ENCODE data around the gene MATN1.

The MATN1 gene

DNA sequence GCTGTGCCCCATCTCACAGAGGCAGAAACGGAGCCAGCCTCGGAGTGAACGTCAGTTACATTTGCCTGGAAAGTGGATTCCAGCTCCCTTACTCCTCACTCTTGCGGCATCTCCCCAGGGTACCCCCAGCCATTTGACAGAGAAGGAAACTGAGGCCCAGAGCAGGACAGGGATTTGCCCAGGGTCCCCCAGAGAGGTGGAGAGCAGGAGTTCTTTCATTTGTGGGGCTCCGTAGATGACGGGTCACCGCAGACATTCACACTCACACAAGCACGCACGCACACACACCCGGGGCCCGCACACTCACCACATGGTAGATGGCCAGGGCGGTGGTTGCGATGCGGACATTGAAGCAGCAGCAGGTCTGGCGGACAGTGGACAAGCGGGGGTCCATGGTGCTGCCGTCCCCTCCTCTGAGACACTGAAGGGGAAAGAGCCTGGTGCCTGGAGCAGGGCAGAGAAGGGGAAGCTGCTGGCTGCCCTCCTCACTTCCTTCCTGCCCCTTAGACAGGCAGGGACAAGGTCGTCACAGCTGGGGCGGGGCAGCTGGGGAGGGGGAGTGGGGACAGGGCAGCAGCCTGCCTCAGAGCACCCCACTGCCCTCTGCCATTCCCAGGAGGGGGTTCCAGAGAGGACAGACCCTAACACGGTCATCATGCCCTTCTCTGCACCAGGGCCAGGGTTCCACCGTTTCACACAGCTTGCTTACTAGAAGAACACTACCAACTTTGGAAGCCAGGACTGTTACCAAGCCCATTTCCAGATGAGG is 34.2 kb upstream of the MATN1 start, which contains the start of gene LAPTM5:
LAPTM5 (minus strand) TSS at position 423 of the 769 bp plus-strand sequence; CDS start at position 394, 29 bp downstream.
- peak in 3 of 4 experiments; percentile 30 to 40 (median 38) for DNase-seq

DNA sequence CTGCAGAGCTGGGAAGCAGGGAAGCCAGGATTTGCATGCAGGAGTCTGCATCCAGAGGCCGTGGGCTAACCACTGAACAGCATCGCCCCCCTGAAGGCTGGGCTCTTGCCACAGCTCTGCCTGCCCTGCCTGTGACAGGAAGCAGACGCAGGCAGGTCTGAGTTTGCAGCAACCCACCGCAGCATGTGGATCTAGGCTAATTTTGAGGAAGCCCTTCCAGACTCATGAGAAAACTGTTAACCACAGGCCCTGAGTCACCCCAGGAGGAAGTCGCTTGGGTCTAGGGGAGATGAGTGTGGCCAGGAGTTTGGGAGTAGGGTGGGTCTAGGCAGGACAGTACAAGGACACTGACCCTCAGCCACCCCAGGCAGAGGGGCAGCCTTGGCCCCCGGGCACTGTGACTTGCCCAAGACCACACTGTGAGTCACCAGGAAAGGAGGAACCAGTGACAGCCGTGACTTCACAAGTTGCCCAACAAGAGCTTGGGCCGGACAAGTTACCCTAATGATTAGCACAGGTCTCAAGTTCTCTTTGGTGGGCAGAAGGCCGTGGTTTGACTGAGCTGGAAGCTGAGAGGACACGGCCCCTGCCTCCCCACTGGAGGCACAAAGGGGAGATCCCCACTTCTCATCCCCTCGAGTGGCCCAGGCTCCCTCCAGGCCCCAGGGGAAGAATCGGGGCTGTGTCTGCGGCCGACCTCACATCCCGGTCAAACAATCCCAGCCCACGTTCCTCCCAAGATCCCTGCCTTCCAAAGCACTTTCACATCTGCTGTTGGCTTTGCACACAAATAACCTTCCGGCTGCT is 33.4 kb upstream of the MATN1 start:
- peak in 3 of 4 experiments; percentile 32 to 38 (median 36) for DNase-seq

- no peak for DNase-seq
Observed at GRCh38 chr1:30756206-30756544, 32.8 kb upstream of the MATN1 start.

DNA sequence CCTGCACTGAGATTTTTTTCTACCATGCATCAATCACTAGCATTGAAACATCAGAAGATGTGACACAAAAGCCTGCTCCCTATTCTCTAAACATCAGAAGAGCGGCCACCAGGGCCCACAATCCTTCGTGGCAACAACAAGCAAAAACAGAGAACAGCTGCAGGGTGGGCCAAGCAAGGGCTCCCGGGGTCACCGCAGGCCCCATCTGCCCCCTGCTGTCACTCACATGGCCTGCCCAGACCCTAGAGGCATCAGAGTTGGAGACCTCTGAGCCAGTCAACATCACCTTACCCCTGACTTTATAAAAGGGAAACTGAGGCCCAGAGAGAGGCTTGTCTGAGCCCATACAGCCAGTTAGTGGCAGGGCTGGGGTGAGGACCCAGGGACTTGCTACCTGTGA is 32.4 kb upstream of the MATN1 start:
- no peak for DNase-seq

DNA sequence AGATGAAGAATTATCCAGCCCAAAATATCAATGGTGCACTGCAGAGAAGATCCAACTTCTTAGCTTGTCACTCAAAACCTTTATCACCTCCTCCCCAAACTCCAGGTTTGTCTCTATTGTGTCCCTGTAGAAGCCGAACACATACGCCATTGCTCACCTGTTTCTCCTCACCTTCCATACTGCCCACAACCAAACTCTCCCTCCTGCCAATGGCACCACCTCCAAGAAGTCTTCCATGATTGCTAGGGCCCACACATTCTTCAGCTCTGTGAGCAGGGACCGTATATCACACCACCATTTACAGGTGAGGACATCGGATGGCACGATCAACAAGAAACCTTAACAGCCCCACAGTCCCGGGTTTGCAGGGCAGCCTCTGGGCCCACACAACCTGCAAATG is 31.9 kb upstream of the MATN1 start:
- no peak for DNase-seq

DNA sequence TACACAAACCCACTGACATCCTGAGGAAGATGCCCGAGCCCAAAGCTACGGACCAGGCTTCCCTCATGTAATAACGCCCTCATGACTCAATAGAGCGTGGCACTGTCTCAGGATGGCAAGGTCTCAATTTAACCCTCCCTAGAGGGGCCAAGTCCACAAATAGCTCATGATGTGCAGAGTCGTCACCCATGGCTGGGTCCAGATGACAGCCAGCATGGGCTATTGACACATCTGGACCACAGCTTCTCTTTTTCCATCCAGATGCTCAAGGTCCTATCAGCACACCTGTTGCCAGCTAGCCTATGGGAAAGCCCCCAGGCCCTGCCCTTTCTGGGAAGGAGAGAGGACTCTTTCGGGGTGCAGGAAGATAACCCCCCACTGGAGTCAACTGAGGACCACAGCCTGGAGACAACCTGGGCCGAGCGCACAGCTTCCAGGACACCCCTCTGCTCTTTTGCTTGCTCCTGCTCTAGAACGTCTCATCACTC is 31.3 kb upstream of the MATN1 start:
- no peak for DNase-seq

GRCh38 chr1:30753660-30754123 is 30.3 kb upstream of the MATN1 start:
- no peak for DNase-seq

GRCh38 chr1:30753118-30753517 is 29.7 kb upstream of the MATN1 start:
- DNase-seq, result no peak

GRCh38 chr1:30752651-30752908 is 29.2 kb upstream of the MATN1 start:
- DNase-seq, result no peak

DNA sequence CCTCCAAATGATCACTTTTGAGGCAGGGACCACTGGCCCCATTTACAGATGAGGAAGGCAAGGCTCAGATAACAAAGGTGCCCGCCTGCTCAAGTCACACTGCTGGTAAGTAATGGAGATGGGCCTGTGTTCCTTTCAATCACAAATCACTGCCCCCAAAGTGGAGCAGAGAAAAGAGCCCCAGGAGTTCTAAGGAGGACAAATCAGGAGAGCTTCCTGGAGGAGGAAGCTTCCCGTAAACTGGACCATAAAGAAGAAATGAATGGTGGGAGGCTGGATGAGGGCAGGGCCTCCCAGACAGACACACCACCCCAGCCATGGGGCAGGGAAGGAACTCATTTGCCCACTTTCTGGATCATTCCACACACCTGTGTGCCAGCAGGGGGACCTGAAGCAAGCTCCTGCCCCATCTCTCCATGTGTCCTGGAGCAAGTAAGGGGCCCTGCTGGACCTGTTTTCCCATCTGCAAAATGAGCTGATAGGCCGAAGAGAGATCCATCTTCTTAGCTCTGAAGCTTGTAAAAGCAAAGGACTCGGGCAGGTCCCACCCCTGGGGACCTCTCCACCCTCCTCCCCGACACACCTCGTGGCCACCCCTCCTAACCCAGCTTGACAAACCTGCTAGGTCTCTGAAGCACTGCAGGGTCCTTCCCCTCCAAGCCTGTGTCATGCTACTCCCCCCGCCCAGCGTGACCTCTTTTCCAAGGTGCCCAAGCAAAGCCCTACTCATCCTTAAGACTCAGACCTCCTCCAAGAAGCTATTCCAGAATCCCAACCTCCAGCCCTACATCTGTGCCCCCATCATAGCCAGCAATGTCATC is 28.7 kb upstream of the MATN1 start:
- no peak for DNase-seq

- no peak for DNase-seq
Observed at GRCh38 chr1:30750731-30751291, 27.4 kb upstream of the MATN1 start.

DNA sequence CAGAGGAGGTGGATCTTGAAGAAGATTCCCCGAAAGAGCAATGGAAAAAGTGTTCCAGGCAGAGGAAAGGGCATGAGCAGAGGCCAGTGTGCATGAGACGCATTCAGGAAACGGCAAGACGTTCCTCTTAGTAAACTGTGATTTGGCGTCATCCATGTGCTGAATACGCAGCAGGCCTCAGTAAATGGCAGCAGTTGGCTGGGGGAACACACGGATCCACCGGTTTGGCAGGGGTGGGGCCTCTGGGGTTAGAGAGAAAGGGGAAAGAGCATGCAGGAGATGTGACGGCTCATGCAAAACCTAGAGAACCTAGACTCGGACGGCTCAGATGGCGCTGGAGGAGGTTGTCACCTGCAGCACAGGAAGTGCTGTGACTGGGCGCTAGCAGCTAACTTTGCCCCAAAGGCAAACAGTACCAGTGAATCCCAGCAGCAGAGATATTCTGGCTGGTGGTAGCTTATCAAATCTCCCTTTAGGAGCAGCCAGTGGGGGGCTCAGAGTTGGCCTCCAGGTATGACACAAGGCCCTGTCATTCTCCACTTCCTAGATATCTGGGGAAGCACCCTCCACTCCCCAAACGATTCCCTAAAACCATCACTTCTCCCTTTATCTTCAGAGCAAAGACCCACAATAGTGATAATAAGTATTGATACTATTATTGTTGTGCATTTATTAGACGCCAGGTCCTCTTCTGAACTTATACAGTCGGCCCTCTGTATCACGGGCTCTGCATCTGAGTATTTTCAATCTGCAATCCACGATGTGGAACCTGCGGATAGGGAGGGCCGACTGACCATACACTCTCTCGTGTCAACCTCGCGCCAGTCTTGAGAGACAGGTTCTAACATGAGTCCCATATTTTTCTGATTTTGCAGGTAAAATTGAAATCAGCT is 26.6 kb upstream of the MATN1 start:
- DNase-seq, result peak in 2 of 4 experiments; percentile 53 to 62

DNA sequence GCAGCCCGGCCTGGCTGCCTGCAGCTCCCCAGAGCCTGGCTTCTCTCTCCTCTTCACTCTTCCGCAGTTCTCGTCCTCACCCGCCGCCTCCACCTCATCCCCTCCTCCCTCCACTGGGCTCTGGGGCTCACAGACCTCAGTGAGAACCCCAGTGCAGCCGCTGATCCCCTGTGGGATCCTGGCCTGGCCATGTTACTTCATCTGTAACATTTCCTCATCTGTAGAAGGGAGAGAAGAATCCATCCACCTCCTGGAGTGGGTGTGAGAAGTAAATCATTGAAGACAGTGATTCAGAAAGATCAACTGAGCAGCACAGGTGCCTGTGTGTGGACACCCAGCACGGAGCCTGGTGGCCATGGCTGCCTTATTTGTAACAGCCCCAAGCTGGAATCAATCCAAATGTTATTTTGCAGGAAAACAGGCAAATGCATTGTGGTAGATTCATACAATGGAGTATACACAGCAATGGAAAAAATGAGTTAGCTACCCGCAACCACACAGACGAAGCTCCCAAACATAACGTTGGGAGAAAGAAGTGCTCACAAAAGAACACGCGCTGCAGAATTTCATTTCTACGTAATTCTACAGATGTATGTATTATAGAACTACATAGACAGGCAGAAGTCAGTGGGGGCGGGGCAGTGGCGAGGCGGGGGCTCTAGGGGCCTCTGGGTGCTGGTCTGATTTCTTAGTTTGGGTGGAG is 25.5 kb upstream of the MATN1 start:
- DNase-seq, result no peak

DNA sequence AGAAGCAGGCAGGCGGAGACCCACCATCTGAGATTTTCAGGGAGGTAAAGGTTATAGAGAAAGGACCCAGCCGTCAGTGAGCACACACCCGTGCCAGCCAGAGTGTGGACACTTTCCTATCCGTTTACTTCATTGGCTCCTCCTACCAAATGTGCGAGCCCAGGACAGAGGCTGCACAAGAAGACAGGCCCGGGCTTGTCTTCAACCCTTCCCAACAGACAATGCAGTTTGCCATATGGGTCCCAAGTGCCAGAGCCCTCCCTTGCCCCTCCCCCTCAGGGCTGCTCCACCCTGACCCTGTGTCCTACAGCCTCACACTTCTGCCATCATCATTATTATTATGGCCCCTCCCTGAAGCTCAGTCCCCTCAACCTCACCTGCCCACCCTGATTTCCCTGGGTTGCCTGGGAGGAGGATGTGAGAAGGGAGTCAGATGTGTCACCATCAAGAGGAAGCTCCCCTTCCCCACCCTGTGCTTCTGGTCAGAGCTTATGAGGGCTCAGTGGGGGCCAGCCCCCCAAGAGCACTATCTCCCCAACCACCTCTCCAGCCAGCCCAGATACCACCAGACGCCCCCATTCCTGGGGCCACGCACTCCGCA is 24.8 kb upstream of the MATN1 start:
- no peak for DNase-seq

DNA sequence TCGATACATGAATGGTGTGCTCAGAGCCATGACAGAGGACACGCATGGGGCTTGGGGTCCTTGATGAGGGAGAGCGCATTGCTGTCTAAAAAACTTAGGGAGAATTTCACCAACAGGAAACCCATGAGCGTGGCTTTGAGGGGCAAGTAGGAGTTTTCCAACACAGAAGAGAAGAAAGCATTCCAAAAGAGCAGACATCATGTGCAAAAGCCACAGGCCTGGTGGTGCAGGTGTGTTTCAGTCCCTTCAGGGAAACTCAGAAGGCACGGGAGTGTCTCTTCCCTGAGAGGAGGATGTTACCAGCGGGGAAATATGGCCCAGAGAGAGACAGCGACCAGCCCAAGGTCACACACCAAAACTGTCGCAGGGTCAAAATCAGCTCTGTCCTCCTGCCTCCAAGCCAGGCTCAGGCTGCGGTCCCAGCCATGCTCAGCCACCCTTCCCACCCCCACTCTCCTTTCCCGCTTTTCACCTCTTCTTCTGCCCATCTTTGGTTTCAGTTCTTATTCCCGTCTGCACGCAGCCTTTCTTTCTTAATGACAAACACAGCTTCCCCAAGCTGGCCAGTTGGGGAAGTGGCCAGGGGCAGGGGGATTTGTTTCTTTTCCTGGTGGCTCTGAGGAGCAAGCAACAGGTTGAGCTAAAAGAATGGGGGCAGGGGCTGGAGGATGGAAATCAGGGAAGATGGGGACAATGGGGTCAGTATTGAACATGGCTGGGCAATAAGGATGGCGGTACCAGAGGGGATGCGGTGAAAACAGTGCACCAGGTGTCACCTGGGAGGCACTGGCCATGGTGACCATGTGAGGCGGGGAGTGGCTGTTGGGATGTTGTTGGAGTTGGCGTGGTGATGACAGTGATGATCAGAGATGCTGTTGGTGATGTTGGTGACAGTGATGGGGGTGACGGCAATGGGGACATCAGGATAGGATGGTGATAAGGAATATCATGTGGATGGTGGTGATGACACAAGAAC is 23.9 kb upstream of the MATN1 start:
- DNase-seq, result no peak

DNA sequence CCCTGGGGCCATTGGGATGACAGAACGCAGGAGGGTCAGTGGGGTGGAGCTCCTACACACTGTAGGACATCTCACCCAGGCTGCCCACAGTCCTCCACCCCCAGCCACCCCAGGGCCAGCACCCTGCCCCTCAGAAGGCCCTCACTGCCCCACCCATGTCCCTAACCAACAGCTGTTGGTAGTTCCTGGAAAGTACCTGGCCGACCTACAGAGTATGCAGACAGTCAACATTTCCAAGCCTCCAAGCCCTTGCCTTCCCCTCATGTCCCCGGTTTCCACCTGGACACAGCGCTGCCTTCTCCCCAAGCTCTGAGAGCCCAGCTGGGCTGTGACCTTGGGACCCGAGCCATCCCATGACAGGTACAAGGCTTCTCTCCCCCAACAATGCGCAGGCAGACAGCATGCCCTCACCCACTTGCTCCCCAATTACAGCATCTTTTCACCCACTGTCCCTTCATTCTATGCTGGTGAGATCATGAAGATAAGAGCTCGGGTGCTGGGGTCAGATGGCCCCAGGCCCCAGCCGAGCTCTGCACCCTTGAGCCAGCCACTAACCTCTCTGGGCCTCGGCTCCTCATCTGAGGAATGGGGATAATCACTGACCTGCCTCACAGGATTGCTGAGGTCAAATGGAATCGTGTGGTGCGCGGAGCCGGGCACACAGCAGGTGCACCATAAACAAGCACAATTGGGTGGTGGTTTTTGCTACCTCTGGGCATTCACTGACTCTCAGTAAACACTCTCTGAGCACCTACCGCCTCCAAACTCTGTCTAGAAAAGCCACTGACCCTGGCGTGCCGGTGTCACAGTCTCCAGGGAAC is 23.0 kb upstream of the MATN1 start:
- DNase-seq, result no peak

DNA sequence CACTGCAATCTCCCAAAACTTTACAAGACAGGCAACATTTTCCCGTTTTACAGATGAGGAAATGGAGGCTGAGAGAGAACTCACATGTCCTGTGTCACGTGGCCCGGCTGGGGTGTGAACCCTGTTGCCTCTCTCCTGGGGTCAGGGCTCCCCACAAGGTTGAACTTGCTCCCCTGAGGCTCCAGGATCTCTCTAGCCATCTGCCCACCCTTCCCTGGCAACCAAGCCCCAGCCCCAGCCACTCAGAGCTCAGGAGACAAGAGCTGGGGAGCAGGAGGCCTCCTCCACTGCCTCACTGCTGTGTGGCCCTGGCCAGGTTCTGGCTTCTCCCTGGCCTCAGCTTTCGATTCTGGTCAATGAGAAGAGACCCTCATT is 22.4 kb upstream of the MATN1 start:
- no peak for DNase-seq

GRCh38 chr1:30745156-30745833 is 21.9 kb upstream of the MATN1 start:
- no peak for DNase-seq
